Smooth muscle cell of the pulmonary artery (primary cell): ENCODE measurements around the gene OR52N2. TPM values are rescaled to one million over a fixed set of nuclear protein-coding genes. Genes with fewer than 3 reads are reported as not detected.

Source experiments
- total RNA-seq: library from RNA; depleted of rRNA; stranded (reverse); fragments of >200 nt; gene quantifications from 2 replicates; pipeline ENCODE4 v1.2.3, GENCODE V29; 2014

Gene OR52N2
- not detected in 2 replicates for total RNA-seq

DNA sequence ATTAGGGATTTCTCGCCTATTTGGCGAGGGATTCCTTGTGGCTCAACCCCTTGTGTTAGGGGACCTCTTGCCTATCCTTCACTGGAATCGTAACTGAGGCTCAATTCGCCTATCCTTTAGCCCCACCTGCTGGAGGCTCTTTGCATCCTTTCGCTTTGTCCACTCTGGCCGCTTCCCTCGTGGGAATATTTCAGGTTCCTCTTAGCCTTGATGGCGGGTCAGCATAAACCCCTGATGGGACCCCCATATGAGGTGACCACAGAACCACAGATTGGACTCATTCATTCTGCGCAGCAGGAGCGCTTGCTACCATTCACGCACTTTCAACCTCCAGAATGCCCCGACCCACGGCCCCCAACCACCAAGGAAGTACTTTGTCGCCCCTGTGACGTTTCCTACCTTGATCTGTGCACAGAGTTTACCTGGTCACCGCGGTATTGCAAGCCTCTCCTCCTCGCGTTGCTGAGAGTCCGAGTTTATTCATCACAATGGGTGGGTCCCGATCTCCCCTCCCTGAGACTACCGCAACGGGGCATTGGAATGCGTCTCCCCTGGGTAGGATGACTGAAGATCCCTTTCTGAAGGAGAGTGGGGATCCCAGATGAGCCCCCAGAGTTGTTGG, at the start of gene OR52N2:
Gene OR52N2, plus strand, starts transcription at position 425 of the 622 bp plus-strand sequence. CDS start 11,412 bp downstream, outside the sequence.

DNA sequence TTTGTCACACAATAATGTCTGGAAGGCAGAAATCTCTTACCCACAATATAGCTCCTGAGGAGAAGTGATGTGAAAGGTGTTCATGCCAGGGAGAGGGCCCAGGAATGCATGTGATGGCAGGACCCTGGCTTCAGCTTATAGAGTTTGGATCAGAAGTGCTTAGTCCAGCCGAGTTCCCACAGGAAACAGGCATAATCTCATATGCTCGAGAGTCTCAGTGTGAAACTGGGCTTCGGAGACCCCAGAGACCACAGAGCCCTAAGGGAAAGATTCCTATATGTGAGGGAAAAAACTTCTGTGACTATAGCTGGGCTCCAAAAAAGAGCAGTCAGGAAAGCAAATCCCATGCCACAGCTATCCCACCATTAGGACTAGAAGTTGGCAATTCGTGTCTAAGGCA, 25.5 kb upstream of the OR52N2 start, which contains the start of gene OR52N5:
Gene OR52N5, minus strand, starts transcription at position 101 of the 400 bp plus-strand sequence. CDS start 4,721 bp downstream, outside the sequence.

DNA sequence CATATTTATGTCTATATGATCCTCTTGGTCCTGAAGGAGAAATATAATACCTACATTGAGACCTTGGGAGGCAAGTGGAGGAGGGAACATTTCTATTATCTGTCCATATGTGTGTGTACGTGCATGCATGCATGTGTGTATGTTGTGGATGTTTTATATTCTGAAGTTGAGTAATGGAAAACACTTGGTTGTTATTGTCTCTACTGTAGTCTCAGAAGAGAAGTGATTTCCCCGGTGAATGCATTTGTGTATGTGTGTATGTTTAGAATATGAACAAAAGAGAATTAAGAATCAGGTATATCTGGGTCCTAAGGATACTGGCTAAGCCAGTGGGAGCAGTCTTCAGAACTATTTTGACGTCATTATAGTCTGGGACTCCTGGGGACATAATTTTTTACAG, 17.6 kb upstream of the OR52N2 start, which contains the start of gene OR52N1:
Gene OR52N1, minus strand, starts transcription at position 101 of the 400 bp plus-strand sequence. CDS start 2,449 bp downstream, outside the sequence.

DNA sequence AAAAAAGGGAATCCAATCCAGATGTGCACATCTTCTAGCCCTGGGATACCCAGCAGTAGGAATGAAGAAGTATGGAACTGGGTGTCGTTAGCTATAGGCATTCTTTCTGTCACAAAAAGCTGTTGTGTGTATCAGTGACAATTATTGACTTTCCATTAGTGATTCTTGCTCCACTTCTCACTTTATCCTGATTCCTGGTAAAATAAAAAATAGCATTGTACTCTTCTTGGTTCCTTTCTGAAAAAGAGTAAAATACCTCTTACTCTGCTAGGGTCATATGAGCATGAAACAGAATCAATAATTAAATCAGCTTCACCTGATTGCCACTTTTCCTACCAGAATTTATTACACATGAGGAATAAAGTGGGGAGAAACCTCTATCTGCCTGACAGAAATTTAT, 33.1 kb downstream of the OR52N2 start, which contains the start of gene OR52E6:
Gene OR52E6, minus strand, starts transcription at position 101 of the 400 bp plus-strand sequence. Its CDS starts 0 bp downstream, at position 101.

DNA sequence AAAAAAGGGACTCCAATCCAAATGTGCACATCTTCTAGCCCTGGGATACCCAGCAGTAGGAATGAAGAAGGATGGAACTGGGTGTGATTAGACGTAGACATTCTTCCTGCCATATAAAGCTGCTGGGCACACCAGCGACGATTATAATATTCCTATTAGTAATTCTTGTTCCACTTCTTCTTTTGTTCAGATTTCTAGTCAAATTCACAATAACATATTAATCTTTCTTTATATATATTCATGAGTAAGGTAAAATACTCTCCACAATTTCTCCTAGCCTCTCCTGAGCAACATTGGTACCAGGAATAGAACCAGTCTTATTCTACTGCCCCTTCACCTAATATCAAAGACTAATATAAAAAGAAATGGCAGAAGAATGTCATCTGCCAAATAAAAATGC, 48.9 kb downstream of the OR52N2 start, which contains the start of gene OR52E8:
Gene OR52E8, minus strand, starts transcription at position 101 of the 400 bp plus-strand sequence. Its CDS starts 0 bp downstream, at position 101.

Other genes with a start within 250 kb of the OR52N2 start
- gene OR52B6, start 228.0 kb upstream of the OR52N2 start, total RNA-seq = not detected in 2 replicates
- 3.0 and 5.1 TPM in 2 replicates for gene TRIM6, start 212.3 kb upstream of the OR52N2 start, total RNA-seq
- gene TRIM34, start 183.9 kb upstream of the OR52N2 start, total RNA-seq = 7.8 and 14.9 TPM in 2 replicates
- 28.7 and 41.6 TPM in 2 replicates for gene TRIM5, start 123.8 kb upstream of the OR52N2 start, total RNA-seq
- 111 and 122 TPM in 2 replicates for gene TRIM22, start 119.1 kb upstream of the OR52N2 start, total RNA-seq
- gene OR56B1, start 72.5 kb upstream of the OR52N2 start, total RNA-seq = not detected in 2 replicates
- not detected in 2 replicates for gene OR52N4, start 54.7 kb upstream of the OR52N2 start, total RNA-seq
- not detected in 2 replicates for gene OR52N5, start 25.6 kb upstream of the OR52N2 start, total RNA-seq
- not detected in 2 replicates for gene OR52N1, start 17.7 kb upstream of the OR52N2 start, total RNA-seq
- not detected in 2 replicates for gene OR52E6, start 33.0 kb downstream of the OR52N2 start, total RNA-seq
- gene OR52E8, start 48.8 kb downstream of the OR52N2 start, total RNA-seq = 0.13 TPM in 1 of 2 replicates, not detected in the other
- not detected in 2 replicates for gene OR52E4, start 71.7 kb downstream of the OR52N2 start, total RNA-seq
- gene OR52E5, start 84.3 kb downstream of the OR52N2 start, total RNA-seq = not detected in 2 replicates
- not detected in 2 replicates for gene OR56A3, start 133.3 kb downstream of the OR52N2 start, total RNA-seq
- gene OR56A5, start 159.6 kb downstream of the OR52N2 start, total RNA-seq = not detected in 2 replicates
- not detected in 2 replicates for gene OR52L1, start 178.1 kb downstream of the OR52N2 start, total RNA-seq
- gene OR56A4, start 198.0 kb downstream of the OR52N2 start, total RNA-seq = not detected in 2 replicates
- gene OR56A1, start 221.8 kb downstream of the OR52N2 start, total RNA-seq = not detected in 2 replicates